NCI-H226 (cell line): ENCODE results near the gene SIMC1.
A peak's percentile ranks its signal among the peaks of the same experiment; 100 is the strongest.
"Not testable (repeated sequence)": the region's sequence is repeated elsewhere in the genome, so short reads cannot be mapped to it uniquely, and the experiment has no call there.

Experiments
- DNase-seq: peaks from one replicate; pipeline ENCODE4 v3.0.0-alpha.2; 2015

The SIMC1 gene

GRCh38 chr5:176237971-176238644 is at the start of gene SIMC1:
Gene SIMC1, plus strand, starts transcription at chr5:176238424. Its CDS starts 85 bp downstream, at chr5:176238509.
- not testable (repeated sequence) for DNase-seq

GRCh38 chr5:176188506-176189193 is 49.6 kb upstream of the SIMC1 start:
- no peak for DNase-seq

- DNase-seq: no peak
These were observed 48.4 kb upstream of the SIMC1 start for GRCh38 chr5:176189857-176190256.

- DNase-seq: no peak
These were observed 47.1 kb upstream of the SIMC1 start for GRCh38 chr5:176190886-176191755.

- no peak for DNase-seq
These were observed 46.0 kb upstream of the SIMC1 start for GRCh38 chr5:176192094-176192721.

- not testable (repeated sequence) for DNase-seq
These were observed 45.5 kb upstream of the SIMC1 start for GRCh38 chr5:176192722-176193117.

GRCh38 chr5:176193636-176194035 is 44.6 kb upstream of the SIMC1 start:
- DNase-seq: not testable (repeated sequence)

- DNase-seq: not testable (repeated sequence)
These were observed 43.8 kb upstream of the SIMC1 start for GRCh38 chr5:176194238-176195083.

- not testable (repeated sequence) for DNase-seq
These were observed 43.2 kb upstream of the SIMC1 start for GRCh38 chr5:176195084-176195413.

GRCh38 chr5:176195487-176196207 is 42.6 kb upstream of the SIMC1 start:
- peak; percentile 14 for DNase-seq

- DNase-seq: not testable (repeated sequence)
These were observed 41.4 kb upstream of the SIMC1 start for GRCh38 chr5:176196781-176197180.

- not testable (repeated sequence) for DNase-seq
These were observed 40.9 kb upstream of the SIMC1 start for GRCh38 chr5:176197234-176197858.

GRCh38 chr5:176198299-176198698 is 39.9 kb upstream of the SIMC1 start:
- DNase-seq: not testable (repeated sequence)

GRCh38 chr5:176198991-176199733 is 39.1 kb upstream of the SIMC1 start:
- peak; percentile 6 for DNase-seq

- DNase-seq: not testable (repeated sequence)
These were observed 38.3 kb upstream of the SIMC1 start for GRCh38 chr5:176199803-176200399.

GRCh38 chr5:176201811-176202210 is 36.4 kb upstream of the SIMC1 start:
- DNase-seq: no peak

GRCh38 chr5:176203086-176203485 is 35.1 kb upstream of the SIMC1 start:
- no peak for DNase-seq

GRCh38 chr5:176203535-176203934 is 34.7 kb upstream of the SIMC1 start:
- DNase-seq: not testable (repeated sequence)

- not testable (repeated sequence) for DNase-seq
These were observed 23.7 kb upstream of the SIMC1 start for GRCh38 chr5:176214466-176215021.
